ENCODE measurements around the gene SORBS2. TPM values are rescaled to one million over a fixed set of nuclear protein-coding genes. Genes with fewer than 3 reads are reported as not detected.

Gene SORBS2
- total RNA-seq, 4 donors from 2014 or later: 821 to 1,626 (median 1,353) TPM

- H3K36me3 ChIP-seq: no peaks in the 10 kb centered on the region
- TF ChIP-seq POLR2A (IDR thresholded peaks at IDR 0.05; ENCODE audit: low read depth) (no peak), POLR2AphosphoS5 (IDR thresholded peaks at IDR 0.05) (no peak), EP300 (IDR thresholded peaks at IDR 0.05) (no peak), CTCF (IDR thresholded peaks at IDR 0.05) (no peak)
- no peak overlapping the region for H3K4me3 ChIP-seq
- intact Hi-C loops (cut with DNase I): no loop called here
- H3K4me1 ChIP-seq: peaks cover 17 to 23% (median 19%) of the 10 kb centered on the region in 4 donors
- WGBS: 94% methylated on average over 2 of the region's 2 CpGs
- no peak for DNase-seq (ENCODE audit: extremely low spot score)
- no peak overlapping the region for H3K27ac ChIP-seq (replicated peaks in 1 of 4)
- H3K9me3 ChIP-seq: no peaks in the 10 kb centered on the region
- H3K27me3 ChIP-seq: no peaks in the 10 kb centered on the region
Measured at GRCh38 chr4:185683896-185684295, 128.1 kb downstream of the SORBS2 start.

DNA sequence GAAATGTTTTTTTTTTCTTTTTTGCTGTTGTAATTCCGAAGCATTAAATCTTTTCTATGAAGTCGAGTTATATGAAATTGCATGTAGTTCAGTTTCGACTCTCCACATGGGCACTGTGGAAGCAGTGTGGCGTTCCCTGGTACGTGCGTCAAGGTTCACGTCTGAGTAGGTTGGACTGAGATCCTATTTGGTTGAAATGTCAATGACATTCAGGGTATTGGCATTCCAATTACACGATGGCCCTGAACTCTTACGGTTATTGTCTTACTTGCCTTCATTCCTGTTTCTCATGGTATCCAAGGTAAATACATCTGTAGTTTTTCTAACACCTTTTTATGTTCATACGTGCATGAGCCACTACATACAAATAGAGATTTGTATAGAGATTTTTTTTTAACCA is 128.8 kb downstream of the SORBS2 start:
- no peaks in the 10 kb centered on the region for H3K9me3 ChIP-seq
- H3K27ac ChIP-seq (replicated peaks in 1 of 4): no peak overlapping the region
- no peaks in the 10 kb centered on the region for H3K27me3 ChIP-seq
- H3K4me3 ChIP-seq: no peak overlapping the region
- intact Hi-C loops (cut with DNase I): no loop called here
- DNase-seq (ENCODE audit: extremely low spot score): no peak
- peaks cover 17 to 23% (median 19%) of the 10 kb centered on the region in 4 donors for H3K4me1 ChIP-seq
- WGBS: 94% methylated on average over 10 of the region's 10 CpGs
- H3K36me3 ChIP-seq: peaks cover 0 to 1% (median 0%) of the 10 kb centered on the region in 4 donors
- no peak for TF ChIP-seq EP300 (IDR thresholded peaks at IDR 0.05)
- no peak for TF ChIP-seq POLR2A (IDR thresholded peaks at IDR 0.05; ENCODE audit: low read depth)
- no peak for TF ChIP-seq CTCF (IDR thresholded peaks at IDR 0.05)
- TF ChIP-seq POLR2AphosphoS5 (IDR thresholded peaks at IDR 0.05): no peak

GRCh38 chr4:185682236-185682635 is 129.8 kb downstream of the SORBS2 start:
- peaks cover 17 to 23% (median 19%) of the 10 kb centered on the region in 4 donors for H3K4me1 ChIP-seq
- DNase-seq (ENCODE audit: extremely low spot score): no peak
- H3K4me3 ChIP-seq: no peak overlapping the region
- no peaks in the 10 kb centered on the region for H3K27me3 ChIP-seq
- WGBS: 84% methylated on average over 5 of the region's 5 CpGs
- intact Hi-C loops (cut with DNase I): no loop called here
- H3K9me3 ChIP-seq: no peaks in the 10 kb centered on the region
- no peak overlapping the region for H3K27ac ChIP-seq (replicated peaks in 1 of 4)
- peaks cover 0 to 11% (median 0%) of the 10 kb centered on the region in 4 donors for H3K36me3 ChIP-seq
- no peak for TF ChIP-seq CTCF (IDR thresholded peaks at IDR 0.05)
- TF ChIP-seq POLR2AphosphoS5 (IDR thresholded peaks at IDR 0.05): no peak
- no peak for TF ChIP-seq POLR2A (IDR thresholded peaks at IDR 0.05; ENCODE audit: low read depth)
- no peak for TF ChIP-seq EP300 (IDR thresholded peaks at IDR 0.05)

DNA sequence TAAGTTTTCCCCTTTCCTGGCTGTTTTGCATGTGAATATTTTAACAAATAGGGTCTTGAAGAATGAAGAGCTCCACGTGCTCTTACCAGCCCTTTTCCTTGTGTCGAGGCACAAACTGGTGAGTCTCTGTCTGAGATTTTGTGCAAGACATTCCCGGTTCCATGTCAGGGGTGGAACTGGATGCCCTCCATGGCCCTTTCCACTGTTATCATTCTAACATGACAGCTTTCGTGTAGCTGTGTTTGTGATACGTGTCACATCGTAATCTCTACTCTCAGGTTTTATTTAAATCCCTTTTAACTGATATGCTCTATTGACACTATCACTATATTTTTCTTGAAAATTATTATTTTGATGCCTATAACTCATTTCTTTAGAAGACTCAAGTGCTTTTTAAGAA is 130.4 kb downstream of the SORBS2 start:
- Histone ChIP-seq H3K36me3 (peaks cover 0 to 17% (median 5%) of the 10 kb centered on the region in 4 donors), H3K4me3 (no peak overlapping the region), H3K27ac (replicated peaks in 1 of 4) (no peak overlapping the region), H3K9me3 (no peaks in the 10 kb centered on the region), H3K27me3 (no peaks in the 10 kb centered on the region), H3K4me1 (peaks cover 14 to 23% (median 19%) of the 10 kb centered on the region in 4 donors)
- intact Hi-C loops (cut with DNase I): no loop called here
- TF ChIP-seq CTCF (IDR thresholded peaks at IDR 0.05) (no peak), POLR2AphosphoS5 (IDR thresholded peaks at IDR 0.05) (no peak), POLR2A (IDR thresholded peaks at IDR 0.05; ENCODE audit: low read depth) (no peak), EP300 (IDR thresholded peaks at IDR 0.05) (no peak)
- DNase-seq (ENCODE audit: extremely low spot score): no peak
- WGBS: 92% methylated on average over 6 of the region's 6 CpGs

GRCh38 chr4:185680617-185681016 is 131.4 kb downstream of the SORBS2 start:
- Histone ChIP-seq H3K4me1 (peaks cover 7 to 20% (median 12%) of the 10 kb centered on the region in 4 donors), H3K27me3 (no peaks in the 10 kb centered on the region), H3K9me3 (no peaks in the 10 kb centered on the region), H3K27ac (replicated peaks in 1 of 4) (no peak overlapping the region), H3K36me3 (peaks cover 0 to 26% (median 5%) of the 10 kb centered on the region in 4 donors), H3K4me3 (no peak overlapping the region)
- DNase-seq (ENCODE audit: extremely low spot score): no peak
- TF ChIP-seq CTCF (IDR thresholded peaks at IDR 0.05): no peak
- TF ChIP-seq EP300 (IDR thresholded peaks at IDR 0.05): no peak
- TF ChIP-seq POLR2AphosphoS5 (IDR thresholded peaks at IDR 0.05): no peak
- no peak for TF ChIP-seq POLR2A (IDR thresholded peaks at IDR 0.05; ENCODE audit: low read depth)
- intact Hi-C loops (cut with DNase I): no loop called here
- whole genome bisulfite sequencing: 86% methylated on average over 7 of the region's 7 CpGs
